Right renal cortex interstitium (tissue), 3 donors: ENCODE results near the gene SORCS3. TPM values are rescaled to one million over a fixed set of nuclear protein-coding genes. Genes with fewer than 3 reads are reported as not detected.
"Not testable (repeated sequence)": the region's sequence is repeated elsewhere in the genome, so short reads cannot be mapped to it uniquely, and the experiment has no call there.

ENCODE experiments used
- DNase-seq, 3 donors: peaks; one replicate each; pipeline ENCODE4 v3.0.0-alpha.2; 2013; ENCODE audit warnings: low read depth in 3 of 3, low spot score in 2 of 3
- polyA plus RNA-seq, 3 donors: library from polyadenylated mRNA; unstranded; fragments of 120-200 nt; gene quantifications; one replicate each; pipeline ENCODE4 v1.2.1, GENCODE V29; 2013; ENCODE audit not compliant: insufficient read length in 3 of 3

The SORCS3 gene
- polyA plus RNA-seq, 3 donors: 2.6 to 4.1 (median 3.6) TPM

- DNase-seq: no peak
Measured at GRCh38 chr10:104688251-104689042, 47.4 kb downstream of the SORCS3 start.

GRCh38 chr10:104689105-104689504 is 48.0 kb downstream of the SORCS3 start:
- DNase-seq: no peak

- no peak for DNase-seq
Measured at GRCh38 chr10:104689547-104689946, 48.5 kb downstream of the SORCS3 start.

- DNase-seq: no peak
Measured at GRCh38 chr10:104690101-104690500, 49.0 kb downstream of the SORCS3 start.

GRCh38 chr10:104690959-104691358 is 49.9 kb downstream of the SORCS3 start:
- no peak for DNase-seq

- no peak for DNase-seq
Measured at GRCh38 chr10:104694074-104694473, 53.0 kb downstream of the SORCS3 start.

- DNase-seq: not testable (repeated sequence)
Measured at GRCh38 chr10:104703262-104703661, 62.2 kb downstream of the SORCS3 start.

GRCh38 chr10:104706886-104707285 is 65.8 kb downstream of the SORCS3 start:
- no peak for DNase-seq

- no peak for DNase-seq
Measured at GRCh38 chr10:104707602-104708459, 66.7 kb downstream of the SORCS3 start.

GRCh38 chr10:104711302-104711721 is 70.2 kb downstream of the SORCS3 start:
- DNase-seq: peak in 2 of 3 donors; percentile 12 to 25

- not testable (repeated sequence) for DNase-seq
Measured at GRCh38 chr10:104730593-104730992, 89.5 kb downstream of the SORCS3 start.

GRCh38 chr10:104731192-104731591 is 90.1 kb downstream of the SORCS3 start:
- no peak for DNase-seq

- DNase-seq: no peak
Measured at GRCh38 chr10:104732222-104732621, 91.1 kb downstream of the SORCS3 start.

- no peak for DNase-seq
Measured at GRCh38 chr10:104734433-104734832, 93.3 kb downstream of the SORCS3 start.

- no peak for DNase-seq
Measured at GRCh38 chr10:104735036-104735756, 94.1 kb downstream of the SORCS3 start.

- DNase-seq: no peak
Measured at GRCh38 chr10:104735757-104736391, 94.8 kb downstream of the SORCS3 start.

- DNase-seq: no peak
Measured at GRCh38 chr10:104741127-104741526, 100.0 kb downstream of the SORCS3 start.

GRCh38 chr10:104744052-104744451 is 103.0 kb downstream of the SORCS3 start:
- DNase-seq: no peak

- DNase-seq: no peak
Measured at GRCh38 chr10:104750291-104750690, 109.2 kb downstream of the SORCS3 start.

GRCh38 chr10:104762793-104763192 is 121.7 kb downstream of the SORCS3 start:
- DNase-seq: no peak

GRCh38 chr10:104766341-104766740 is 125.3 kb downstream of the SORCS3 start:
- DNase-seq: no peak
